NCI-H446 (cell line): ENCODE measurements around the gene CAMK1D.
"Not testable (repeated sequence)": the region's sequence is repeated elsewhere in the genome, so short reads cannot be mapped to it uniquely, and the experiment has no call there.

ENCODE experiments used
- DNase-seq, 2 experiments: peaks; one replicate each; lab custom pipeline; 2025; lab: John Stamatoyannopoulos, UW

The CAMK1D gene

GRCh38 chr10:12340937-12341336, 8.4 kb upstream of the CAMK1D start:
- DNase-seq = no peak

DNA sequence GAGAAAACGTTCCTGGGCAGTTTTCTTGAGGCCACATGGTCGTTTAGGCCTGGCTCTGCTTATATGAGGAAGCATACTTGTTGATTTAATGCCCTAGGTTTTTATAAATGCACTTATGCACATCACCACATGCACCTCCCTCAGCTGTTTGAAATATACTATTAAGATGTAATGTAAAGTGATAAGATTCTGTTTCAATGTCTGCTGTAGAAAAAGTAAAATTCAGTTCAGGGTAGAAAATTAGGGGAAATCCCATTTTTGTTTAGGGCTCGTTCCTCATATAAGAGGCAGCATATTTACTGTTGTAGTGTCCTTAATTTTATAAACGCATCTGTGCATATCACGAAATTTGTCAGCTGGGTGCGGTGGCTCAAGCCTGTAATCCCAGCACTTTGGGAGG, 7.8 kb upstream of the CAMK1D start:
- DNase-seq = no peak

DNA sequence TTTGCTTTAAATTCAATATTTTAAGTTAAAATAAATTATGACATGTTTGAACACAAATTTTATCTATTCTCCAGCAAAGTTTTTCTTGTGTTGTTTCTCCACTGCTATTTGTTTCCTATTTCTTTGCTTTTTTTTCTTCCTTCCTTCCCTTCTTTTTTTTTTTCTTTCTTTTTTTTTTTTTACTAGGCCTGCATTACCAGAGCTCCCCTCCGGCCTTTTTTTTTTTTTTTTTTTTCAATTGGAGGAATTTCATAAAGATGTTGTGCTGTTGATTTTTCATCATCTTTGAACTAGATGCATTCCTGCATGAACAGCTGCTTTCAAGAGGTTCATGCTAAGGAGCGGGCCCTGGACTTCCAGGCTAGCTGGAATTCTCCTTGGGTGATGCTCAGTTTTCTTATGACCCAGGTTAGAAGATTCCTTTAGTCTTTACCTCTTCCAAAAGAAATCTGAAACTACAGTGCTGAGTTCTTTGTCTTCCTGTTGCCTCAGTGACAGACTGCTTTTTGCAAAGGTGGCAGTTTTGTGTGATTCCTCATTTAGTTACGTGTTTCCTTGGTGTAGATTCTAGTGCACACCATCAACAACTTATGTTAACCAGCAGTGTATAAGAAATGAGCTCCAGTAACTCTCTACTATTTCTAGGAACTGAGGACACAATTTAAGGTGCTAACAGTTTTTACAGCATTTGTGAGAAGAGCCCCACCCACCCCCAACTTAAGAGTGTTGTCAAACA, 4.8 kb upstream of the CAMK1D start:
- DNase-seq = no peak

- no peak for DNase-seq
These were observed 2.6 kb upstream of the CAMK1D start for GRCh38 chr10:12346707-12347106.

- no peak for DNase-seq
These were observed 965 bp upstream of the CAMK1D start for GRCh38 chr10:12348294-12348869.

GRCh38 chr10:12349629-12350166, 351 bp downstream of the CAMK1D start:
- no peak for DNase-seq

- peak in 1 of 2 experiments; percentile 22 for DNase-seq
These were observed 973 bp downstream of the CAMK1D start for GRCh38 chr10:12350167-12350872.

GRCh38 chr10:12350925-12351324, 1.6 kb downstream of the CAMK1D start:
- DNase-seq = no peak

DNA sequence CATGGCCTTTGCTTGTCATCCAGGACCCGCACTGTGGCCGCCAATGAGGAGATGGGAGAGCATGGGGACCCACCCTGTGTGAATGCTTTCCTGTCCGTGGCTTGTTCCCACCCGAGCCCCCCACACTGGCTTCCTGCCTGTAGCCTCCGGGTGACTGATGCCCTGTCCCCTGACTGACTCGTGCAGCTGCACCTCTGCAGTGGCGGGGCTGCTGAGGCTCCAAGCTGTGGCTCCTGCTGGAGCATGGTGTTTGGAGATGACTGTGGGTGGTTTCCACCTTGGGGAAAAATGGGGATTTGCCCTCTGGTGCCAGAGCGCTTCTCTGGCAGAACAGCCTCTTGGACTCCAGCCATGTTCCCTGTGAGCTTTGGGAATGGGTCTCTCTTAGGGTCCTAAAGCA, 2.1 kb downstream of the CAMK1D start:
- no peak for DNase-seq

GRCh38 chr10:12351889-12352288, 2.5 kb downstream of the CAMK1D start:
- DNase-seq = no peak

- no peak for DNase-seq
These were observed 4.3 kb downstream of the CAMK1D start for GRCh38 chr10:12353399-12354242.

- not testable (repeated sequence) for DNase-seq
These were observed 5.3 kb downstream of the CAMK1D start for GRCh38 chr10:12354696-12355095.

- no peak for DNase-seq
These were observed 6.0 kb downstream of the CAMK1D start for GRCh38 chr10:12355384-12355783.

DNA sequence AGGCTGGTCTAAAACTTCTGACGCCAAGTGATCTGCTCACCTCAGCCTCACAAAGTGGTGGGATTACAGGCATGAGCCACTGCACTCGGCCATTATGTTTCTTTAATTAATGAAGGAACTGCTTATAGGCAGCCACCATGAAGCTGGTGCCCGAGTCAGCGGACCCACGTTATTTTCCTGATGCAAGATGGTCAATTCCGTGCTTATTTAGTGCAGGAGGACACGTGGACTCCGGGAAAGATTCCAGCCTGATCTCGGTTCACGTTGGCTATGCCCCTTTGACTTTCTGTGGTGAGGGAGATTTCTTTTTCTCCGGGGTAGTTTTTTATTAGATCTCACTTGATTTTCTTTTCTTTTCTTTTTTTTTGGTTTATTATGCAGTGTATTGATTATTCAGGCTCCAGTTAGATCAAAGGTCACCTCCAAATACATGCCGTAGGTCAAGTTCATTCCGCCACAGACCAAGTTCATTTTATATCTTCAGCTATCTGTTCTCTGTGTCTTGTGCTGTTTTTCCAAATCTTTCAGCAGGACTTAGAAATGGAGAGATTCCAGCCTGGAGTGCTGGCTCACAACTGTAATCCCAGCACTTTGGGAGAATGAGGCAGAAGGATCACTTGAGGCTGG, 8.3 kb downstream of the CAMK1D start:
- DNase-seq = no peak

- DNase-seq = no peak
These were observed 9.7 kb downstream of the CAMK1D start for GRCh38 chr10:12358863-12359564.

GRCh38 chr10:12360461-12360860, 11.1 kb downstream of the CAMK1D start:
- DNase-seq = no peak

DNA sequence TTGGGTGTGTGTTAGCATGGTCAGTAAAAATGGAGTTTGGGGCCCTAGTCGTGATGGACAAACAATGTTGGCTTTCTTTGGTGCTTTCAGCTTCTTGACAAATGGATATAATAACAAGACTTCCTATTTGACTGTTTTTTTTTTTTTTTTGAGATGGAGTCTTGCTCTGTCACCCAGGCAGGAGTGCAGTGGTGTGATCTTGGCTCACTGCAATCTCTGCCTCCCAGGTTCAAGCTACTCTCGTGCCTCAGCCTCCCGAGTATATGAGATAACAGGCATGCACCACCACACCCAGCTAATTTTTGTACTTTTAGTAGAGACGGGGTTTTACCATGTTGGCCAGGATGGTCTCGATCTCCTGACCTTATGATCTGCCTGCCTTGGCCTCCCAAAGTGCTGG, 11.8 kb downstream of the CAMK1D start:
- DNase-seq = not testable (repeated sequence)

GRCh38 chr10:12364559-12364958, 15.2 kb downstream of the CAMK1D start:
- DNase-seq = no peak

- DNase-seq = no peak
These were observed 17.9 kb downstream of the CAMK1D start for GRCh38 chr10:12367272-12367671.

DNA sequence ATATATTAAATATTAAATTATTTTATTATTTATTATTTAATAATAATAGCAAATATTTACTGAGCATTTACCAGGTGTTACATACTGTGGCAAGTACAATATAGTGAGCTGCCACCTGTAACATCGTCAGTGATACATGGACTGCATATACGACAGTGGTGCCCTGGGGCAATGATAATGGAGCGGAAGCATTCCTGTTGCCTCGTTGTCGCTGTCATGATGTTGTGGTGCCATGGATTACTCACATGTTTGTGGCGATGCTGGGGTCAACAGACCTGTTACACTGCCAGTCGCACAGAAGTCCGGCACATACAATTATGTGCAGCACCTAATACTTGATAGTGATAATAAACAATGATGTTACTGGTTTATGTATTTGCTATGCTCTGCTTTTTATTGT, 20.6 kb downstream of the CAMK1D start:
- DNase-seq = no peak

GRCh38 chr10:12372846-12373245, 23.5 kb downstream of the CAMK1D start:
- DNase-seq = no peak
